NCI-H524 (cell line): ENCODE data around the gene RIPPLY3.

Experiments used
- DNase-seq, 2 experiments: peaks; one replicate each; lab custom pipeline; 2025; lab: John Stamatoyannopoulos, UW

RIPPLY3 gene

DNA sequence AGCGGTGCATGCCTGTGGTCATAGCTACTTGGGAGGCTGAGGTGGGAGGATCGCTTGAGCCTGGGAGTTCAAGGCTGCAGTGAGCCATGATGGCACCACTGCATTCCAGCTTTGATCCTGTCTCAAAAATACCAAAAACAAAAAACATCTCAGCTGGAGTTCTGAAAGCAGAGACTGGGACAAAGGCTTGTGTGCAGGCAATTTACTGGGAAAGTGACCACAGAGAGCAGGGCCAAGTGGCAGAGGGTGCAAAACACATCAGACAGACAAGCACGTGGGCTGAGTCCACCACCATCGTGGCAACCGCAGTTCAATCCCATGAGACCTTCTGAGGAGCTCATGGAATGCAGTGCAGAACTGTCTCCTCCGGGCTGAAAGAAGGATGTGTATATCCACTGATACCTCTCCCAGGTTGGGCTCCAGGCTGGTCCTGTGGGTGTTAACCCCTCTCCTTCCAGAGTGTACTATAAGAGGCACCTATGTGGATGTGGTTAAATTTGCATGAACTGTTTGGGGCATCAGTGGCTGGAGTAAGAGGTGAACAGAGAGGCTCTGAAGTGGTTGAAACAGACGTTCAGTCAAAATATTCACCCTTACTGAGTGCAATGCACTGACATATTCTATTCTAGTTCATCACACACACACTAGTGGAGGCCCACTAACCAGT lies 55.6 kb downstream of the RIPPLY3 start:
- DNase-seq = no peak

DNA sequence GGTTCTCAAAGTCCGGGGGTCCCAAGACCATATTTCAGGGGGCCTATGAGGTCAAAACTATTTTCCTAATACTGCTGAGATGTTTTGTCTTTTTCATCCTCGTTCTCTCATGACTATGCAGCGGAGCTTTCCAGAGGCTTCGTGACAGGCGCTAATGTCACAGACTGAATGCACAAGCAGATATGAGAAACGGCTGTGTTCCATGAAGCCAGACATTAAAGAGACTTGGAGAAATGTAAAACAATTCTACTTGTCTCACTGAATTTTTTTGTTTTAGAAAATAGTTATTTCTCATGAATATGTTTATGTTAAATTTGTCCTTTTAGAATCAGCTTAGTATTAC lies 56.1 kb downstream of the RIPPLY3 start:
- DNase-seq = no peak

DNA sequence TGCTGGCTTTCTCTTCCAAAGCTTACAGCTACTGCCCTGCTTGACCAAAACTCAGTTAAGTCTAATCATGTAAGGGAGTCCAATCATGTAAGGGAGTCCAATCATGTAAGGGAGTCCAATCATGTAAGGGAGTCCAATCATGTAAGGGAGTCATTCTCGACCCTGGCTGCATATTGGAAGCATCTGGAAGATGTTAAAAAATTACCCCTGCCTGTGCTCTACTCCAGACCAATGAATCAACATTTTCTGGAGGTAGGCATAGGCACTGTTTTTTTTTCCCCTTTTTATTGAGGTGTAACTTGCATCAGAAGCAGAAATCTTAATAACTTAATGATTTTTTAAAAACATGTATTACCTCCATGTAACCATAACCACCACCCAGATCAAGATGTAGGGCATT lies 56.9 kb downstream of the RIPPLY3 start:
- no peak for DNase-seq

DNA sequence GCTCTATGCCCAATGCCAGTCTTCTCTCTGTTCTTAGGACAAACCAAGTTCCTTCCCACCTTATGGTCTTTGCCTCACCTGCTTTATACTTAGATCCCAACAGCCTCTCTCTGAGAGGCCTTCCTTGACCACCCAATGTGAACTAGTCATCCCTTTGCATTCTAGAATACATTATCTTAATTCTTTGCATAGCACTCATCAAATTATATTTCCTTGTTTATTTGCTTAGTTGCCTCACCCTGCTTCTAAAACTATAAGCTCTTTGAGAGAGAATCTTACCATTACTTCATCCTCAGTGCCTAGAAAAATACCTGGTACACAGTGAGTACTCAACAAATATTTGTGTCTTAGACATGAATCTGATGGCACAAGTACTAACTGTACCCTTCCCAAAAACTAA lies 58.3 kb downstream of the RIPPLY3 start:
- no peak for DNase-seq

DNA sequence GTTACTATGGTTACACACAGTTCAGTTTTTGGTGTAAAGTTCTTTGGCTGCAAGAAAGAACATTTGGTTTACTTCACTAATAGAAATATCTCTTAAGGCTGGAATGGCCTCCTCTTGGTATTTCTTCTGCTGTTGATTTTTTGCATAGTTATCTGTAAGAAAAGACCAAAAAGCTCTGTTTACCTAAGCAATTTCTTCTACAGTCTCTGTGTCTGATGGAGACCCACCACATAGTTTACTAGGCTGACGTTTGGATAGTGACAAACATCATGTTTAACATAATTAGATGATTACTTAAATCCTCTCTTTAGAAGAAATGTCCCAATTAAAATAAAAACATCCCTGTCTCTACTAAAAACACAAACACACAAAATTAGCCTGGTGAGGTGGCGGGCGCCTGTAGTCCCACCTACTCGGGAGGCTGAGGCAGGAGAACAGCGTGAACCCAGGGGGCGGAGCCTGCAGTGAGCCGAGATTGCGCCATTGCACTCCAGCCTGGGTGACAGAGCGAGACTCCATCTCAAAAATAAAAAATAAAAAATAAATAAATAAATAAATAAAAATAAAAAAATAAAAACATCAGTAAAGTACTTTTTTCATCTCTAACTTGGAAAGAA lies 59.2 kb downstream of the RIPPLY3 start:
- no peak for DNase-seq
